NCI-H128 (cell line): ENCODE measurements around the gene NOP16.

Source experiments
- DNase-seq: peaks from one replicate; lab custom pipeline; 2025; ENCODE audit not compliant: unreplicated experiment; lab: John Stamatoyannopoulos, UW

The NOP16 gene

GRCh38 chr5:176362233-176362490, 26.2 kb downstream of the NOP16 start:
- DNase-seq: no peak

DNA sequence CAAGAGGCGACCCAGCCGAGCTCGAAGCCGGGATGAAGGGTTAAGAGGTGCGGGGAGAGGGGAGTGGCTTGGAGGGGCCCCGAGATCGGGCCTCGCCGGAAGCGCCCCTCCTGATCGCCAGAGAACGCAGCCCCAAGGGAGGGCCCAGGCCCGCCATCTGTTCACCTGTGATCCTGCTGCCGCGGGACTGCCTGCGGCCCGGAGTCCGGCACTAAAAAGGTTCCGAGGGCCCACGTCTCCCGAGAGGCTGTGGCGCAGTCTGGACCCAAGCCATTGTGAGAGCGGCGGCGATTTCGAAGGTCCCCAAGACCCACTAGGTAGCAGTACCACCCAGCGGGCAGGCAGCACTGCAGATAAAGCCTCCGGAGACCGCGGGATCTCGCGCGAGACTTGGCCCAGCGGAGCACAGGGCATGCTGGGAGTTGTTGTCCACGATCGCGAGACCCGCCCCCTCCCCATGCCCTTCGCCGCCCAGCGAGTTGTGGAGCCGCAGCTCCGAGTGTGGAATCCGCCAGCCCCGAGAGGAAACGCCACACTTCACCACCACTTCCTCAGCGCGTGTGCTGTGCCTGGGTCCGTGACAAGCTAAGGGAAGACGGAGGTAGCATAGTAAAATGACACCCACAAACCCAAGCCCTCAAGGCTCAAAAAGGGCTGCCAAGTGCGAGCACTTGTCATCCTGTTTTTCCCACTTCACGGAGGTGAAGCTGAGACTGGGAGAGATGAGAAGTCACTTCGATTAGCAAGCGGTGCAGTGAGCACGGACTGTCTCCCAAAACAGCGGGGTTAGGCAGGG, 26.8 kb downstream of the NOP16 start, which contains the start of gene KIAA1191:
TSS of gene KIAA1191 (minus strand) at position 328 of the 796 bp plus-strand sequence. CDS start 2,256 bp downstream, outside the sequence.
- peak; percentile 46 for DNase-seq

DNA sequence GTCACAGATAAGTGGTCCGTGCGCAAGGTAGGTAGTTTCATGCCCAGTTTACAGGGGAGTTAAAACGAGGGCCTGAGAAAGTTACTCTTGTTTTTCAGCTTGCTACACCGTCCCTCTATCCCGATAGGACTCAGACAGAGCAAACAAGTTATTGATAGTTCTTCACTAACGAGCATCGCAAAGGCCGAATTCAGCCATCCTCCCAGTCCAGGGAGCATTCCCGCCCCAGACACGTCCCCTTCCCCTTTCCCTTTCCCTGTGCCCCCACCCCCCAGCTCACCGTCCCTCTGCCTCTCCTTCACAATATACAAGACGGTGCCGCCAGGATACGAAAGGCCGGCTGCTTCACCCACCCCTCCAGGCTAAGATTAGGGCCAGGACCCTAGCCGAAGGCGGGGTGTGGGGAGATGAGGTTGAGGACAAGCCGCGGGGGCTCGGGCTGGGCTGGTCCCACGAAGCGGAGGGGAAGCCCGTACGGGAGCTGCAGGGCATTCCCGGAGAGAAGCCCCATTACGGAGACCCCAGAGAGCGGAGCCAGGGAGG, 27.4 kb downstream of the NOP16 start:
- DNase-seq: no peak

DNA sequence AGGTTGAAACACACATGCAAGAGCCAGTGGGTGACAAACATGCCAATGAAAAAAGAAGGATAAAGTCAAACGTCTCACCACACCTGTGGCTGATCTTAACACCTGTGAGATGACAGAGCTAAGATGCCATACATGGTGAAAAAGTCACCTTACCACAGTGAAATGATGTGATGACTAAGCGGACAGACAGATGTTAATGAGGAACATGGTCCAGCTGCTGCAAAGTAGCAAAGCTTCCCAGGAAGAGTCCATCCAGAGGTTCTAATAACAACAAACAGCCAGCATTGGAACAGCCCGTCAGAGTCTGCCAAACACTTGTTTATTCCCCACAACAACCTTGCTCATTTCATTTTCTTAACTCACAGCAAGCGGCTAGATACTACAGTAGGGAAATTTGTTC, 28.7 kb downstream of the NOP16 start:
- DNase-seq: no peak

GRCh38 chr5:176356179-176356566, 32.2 kb downstream of the NOP16 start:
- no peak for DNase-seq

- DNase-seq: no peak
Measured at GRCh38 chr5:176355400-176356178, 32.8 kb downstream of the NOP16 start.

DNA sequence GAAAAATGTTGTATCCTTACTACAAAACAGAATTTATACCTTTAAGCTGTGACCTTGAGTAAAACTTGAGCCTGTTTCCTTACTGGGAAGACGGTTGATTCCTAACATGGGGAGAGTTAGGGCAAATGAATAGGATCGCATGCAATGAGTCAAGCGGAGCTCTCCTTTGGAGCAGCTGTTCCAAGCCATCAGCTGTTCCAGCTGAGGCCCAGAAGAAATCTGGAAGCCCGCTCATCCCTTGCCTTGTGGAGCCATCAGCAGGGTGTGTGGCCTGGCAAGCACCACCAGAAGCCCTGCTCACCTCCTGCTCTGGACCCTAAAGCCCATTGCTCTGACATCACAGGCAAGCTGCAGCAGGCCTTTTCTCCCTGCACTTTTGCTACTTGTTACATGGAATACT, 34.9 kb downstream of the NOP16 start:
- DNase-seq: no peak

DNA sequence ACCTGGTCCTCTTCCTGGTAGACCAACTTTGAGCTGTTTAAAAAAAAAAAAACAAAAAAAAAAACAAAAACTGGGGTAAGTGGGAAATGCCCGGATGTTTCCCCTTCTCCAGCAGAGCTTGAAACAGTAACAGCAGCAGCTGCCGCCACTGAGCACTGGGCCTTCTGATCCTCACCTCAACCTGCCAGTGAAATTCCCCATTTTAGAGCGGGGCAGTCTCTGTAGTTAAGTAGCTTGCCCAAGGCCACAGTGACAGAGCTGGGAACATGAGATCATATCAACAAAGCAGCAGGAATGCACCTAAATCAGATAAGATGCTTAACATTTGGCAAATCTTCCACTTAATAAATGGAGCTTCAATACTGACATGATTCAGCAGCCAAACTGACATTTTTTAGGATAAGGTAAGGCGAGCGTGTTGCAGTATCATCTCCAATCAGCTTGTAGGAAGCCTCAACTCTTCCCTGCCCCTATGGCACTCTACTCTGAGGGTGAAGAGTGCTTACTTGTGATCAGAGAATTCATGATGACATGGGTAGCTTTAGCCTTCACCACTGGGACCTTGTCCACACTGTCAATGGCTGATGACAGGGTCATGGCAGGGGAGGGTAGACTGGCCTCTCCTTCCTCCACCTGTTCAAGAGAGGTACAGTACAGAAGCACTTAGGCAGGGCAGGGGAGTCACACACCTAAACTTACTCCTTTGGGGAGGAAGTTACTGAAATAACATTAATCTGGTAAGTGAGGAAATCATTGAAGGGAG, 36.1 kb downstream of the NOP16 start:
- no peak for DNase-seq

DNA sequence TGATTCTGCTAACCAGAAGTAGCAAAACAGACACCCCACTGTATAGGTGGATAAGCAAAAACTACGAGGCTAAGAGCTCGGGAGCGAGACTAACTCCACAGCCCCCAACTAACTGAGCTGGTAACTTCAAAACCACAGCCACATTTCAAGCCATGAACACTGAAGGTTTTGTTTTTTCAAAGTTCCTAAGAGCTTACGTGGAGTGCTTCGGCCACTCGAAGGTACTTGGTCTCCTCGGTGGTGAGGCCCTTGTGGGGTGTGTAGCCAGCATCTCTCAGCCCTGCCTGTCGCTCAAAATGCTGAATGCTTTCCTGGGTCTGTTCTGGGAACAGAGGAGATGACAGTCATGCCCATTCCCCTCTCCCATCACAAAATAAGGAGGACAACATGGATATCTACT, 38.0 kb downstream of the NOP16 start:
- DNase-seq: no peak

DNA sequence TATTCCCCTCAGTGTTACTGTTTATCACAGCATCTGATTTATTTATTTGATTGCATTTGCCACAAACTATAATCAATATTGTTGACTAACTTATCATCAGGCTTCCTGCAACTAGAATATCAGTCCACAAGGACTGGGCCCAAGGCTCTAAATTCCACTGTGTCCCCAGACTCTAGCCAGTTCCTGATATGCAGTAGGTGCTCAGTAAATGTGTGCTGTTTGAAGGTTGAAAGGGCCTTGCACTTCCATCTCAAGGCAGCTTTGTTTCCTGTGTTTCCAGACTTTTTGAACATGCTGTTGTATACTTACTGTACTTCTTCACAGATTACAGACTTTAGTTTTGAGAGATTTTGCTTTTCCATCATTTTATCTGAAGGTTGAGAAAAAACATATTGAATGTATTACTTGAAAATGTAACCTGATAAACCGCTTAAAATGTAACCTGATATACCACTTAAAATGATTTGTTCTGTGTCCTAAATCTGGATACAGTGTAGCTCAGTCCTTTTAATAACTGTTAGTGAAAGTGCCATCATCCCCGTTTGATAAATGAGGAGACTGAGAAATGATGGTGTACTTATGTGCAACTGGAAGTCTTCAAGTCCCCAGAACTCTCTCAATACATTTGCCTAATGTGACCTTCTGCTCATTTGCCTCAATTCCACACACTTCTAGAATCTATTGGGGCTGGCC, 45.5 kb downstream of the NOP16 start:
- DNase-seq: no peak

DNA sequence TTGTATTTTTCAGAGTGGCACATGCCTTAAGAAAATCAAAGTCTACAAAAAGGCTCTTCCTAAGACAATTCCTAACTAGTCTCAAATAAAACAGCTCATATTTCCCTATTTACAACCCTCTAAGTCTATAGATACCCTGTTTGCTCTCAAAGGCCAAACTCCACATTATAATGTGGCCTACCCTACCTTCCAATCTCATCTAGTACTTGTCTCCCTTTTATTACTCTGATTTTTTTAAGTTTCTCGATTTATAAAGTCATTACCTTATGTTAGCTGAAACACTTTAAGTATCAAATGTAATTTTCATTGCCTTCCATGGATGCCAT, 46.3 kb downstream of the NOP16 start:
- no peak for DNase-seq

GRCh38 chr5:176341325-176342157, 46.9 kb downstream of the NOP16 start:
- DNase-seq: no peak

- no peak for DNase-seq
Measured at GRCh38 chr5:176339304-176339703, 49.1 kb downstream of the NOP16 start.

DNA sequence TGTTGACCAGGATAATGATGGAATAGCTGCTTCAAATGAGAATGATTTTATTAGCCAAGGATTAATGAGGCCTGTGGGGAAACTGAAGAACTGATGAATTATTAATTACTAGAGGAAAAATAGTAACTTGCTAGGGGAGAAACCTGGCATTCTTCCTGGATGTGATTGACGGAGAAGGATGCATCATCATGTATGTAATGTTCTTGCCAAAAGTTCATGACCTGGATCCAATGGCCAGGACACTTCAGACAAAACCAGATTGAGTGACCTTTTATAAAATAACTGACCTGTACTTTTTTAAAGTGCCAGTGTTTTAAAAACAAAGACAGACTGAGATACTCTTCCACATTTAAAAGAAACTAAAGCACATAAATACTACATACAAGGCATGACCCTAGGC, 50.5 kb downstream of the NOP16 start:
- DNase-seq: no peak

GRCh38 chr5:176334031-176334770, 54.2 kb downstream of the NOP16 start:
- DNase-seq: no peak
